ENCODE results near the gene KIAA1755. TPM values are rescaled to one million over a fixed set of nuclear protein-coding genes. Genes with fewer than 3 reads are reported as not detected.

KIAA1755 gene
- total RNA-seq, 1 experiment from 2014 or later: 0.22 TPM

DNA sequence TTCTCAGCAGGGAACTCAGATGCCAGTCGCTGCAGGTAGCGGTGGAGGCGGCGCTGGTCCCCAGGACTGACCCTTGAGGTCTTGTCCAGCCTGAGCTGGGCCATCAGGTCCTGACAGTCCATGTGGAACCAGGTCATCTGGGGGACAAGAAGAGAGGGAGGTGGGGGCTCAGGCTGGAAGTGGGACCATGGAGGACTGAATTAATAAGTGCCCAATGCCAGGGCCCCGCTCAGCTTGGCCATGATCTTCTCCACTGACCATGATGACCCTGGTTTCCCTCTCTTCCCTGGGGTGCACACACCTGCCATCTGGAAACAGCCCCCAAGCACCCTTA is 47.0 kb downstream of the KIAA1755 start:
- no peak for TF ChIP-seq EZH2 (IDR thresholded peaks at IDR 0.05; ENCODE audit: low read depth)
- TF ChIP-seq, protein P1, sequence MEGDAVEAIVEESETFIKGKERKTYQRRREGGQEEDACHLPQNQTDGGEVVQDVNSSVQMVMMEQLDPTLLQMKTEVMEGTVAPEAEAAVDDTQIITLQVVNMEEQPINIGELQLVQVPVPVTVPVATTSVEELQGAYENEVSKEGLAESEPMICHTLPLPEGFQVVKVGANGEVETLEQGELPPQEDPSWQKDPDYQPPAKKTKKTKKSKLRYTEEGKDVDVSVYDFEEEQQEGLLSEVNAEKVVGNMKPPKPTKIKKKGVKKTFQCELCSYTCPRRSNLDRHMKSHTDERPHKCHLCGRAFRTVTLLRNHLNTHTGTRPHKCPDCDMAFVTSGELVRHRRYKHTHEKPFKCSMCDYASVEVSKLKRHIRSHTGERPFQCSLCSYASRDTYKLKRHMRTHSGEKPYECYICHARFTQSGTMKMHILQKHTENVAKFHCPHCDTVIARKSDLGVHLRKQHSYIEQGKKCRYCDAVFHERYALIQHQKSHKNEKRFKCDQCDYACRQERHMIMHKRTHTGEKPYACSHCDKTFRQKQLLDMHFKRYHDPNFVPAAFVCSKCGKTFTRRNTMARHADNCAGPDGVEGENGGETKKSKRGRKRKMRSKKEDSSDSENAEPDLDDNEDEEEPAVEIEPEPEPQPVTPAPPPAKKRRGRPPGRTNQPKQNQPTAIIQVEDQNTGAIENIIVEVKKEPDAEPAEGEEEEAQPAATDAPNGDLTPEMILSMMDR (conservative IDR thresholded peaks at IDR 0.05): no peak
- intact Hi-C loops (cut with micrococcal nuclease; ENCODE audit: unreplicated experiment): no loop called here
- Histone ChIP-seq H3F3A (ENCODE audit: insufficient read depth, low read depth) (peaks cover 10% of the 10 kb centered on the region; the same call in 1 of the 2 replicates), H4K20me1 (ENCODE audit: insufficient read depth) (no peaks in the 10 kb centered on the region), H3K36me3 (ENCODE audit: low read depth) (no peaks in the 10 kb centered on the region), H3K27ac (no peak overlapping the region), H3K9me2 (ENCODE audit: insufficient read depth) (no peaks in the 10 kb centered on the region), H3K4me3 (no peak overlapping the region), H3K9me3 (ENCODE audit: insufficient read depth, low read depth) (no peaks in the 10 kb centered on the region), H3K4me1 (replicated peaks; ENCODE audit: insufficient read depth) (peaks cover 22% of the 10 kb centered on the region), H3K27me3 (ENCODE audit: insufficient read depth, low read depth) (no peaks in the 10 kb centered on the region), H3K79me2 (ENCODE audit: low read depth) (no peaks in the 10 kb centered on the region), H2AFZ (no peak overlapping the region), H3K4me2 (no peak overlapping the region)
- ChIA-PET POLR2A (ENCODE audit: unreplicated experiment) (no interaction called here), CTCF (interaction anchor here (0.5 kb wide), 1 partner anchor 121 kb away, joined by 3 read pairs; no protein-coding TSS in a partner anchor)
- BruUV-seq (replicated peaks): no TSS peak
- no peak for DNase-seq

DNA sequence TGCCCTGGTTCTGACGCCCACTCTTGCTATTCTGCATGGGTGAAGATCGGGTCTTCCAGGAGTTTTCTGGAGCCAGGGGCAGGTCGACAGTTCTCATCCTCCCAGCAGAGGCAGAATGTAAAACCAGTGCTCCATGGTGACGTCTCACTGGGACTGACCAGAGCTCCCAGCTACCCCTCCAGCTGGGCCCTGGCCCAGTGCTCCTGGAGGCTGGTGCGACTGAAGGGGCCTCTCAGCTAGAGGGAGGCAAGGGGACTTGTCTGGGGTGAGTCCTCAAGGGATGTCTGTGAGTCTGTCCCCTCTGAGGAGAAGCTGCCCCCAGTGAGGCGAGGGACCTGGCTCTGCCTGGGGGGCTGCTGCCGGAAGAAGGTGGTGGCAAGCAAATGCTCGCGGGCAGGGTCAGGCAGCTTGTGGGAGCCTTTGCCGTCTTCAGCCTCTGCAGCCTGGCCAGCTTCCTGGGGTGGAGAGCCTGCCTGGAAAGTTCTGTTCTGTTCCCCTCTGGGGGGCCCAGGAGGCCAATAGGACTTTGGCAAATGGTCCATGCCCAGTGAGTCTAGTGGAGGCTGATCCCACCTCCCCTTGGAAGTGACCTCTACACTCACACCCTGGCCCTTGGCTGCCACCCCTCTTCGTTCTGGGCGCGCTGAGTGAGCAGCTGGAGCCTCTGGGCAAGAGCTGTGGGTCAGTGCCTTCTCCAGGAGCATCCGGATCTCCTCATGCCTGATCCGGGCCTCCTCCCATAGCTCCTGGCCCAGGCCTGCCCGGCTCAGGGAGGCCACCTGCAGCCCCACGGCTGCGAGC is 47.5 kb downstream of the KIAA1755 start:
- Histone ChIP-seq H3K4me2 (no peak overlapping the region), H3K4me1 (replicated peaks; ENCODE audit: insufficient read depth) (peaks cover 22% of the 10 kb centered on the region), H3F3A (ENCODE audit: insufficient read depth, low read depth) (peaks cover 6% of the 10 kb centered on the region; the same call in 1 of the 2 replicates), H3K27me3 (ENCODE audit: insufficient read depth, low read depth) (no peaks in the 10 kb centered on the region), H3K9me3 (ENCODE audit: insufficient read depth, low read depth) (no peaks in the 10 kb centered on the region), H2AFZ (no peak overlapping the region), H3K36me3 (ENCODE audit: low read depth) (no peaks in the 10 kb centered on the region), H4K20me1 (ENCODE audit: insufficient read depth) (no peaks in the 10 kb centered on the region), H3K79me2 (ENCODE audit: low read depth) (no peaks in the 10 kb centered on the region), H3K4me3 (no peak overlapping the region), H3K27ac (no peak overlapping the region), H3K9me2 (ENCODE audit: insufficient read depth) (no peaks in the 10 kb centered on the region)
- ChIA-PET CTCF (interaction anchor here (0.5 to 0.6 kb wide), 2 partner anchors 67 to 120 kb away, joined by 3 to 10 read pairs; no protein-coding TSS in a partner anchor), POLR2A (ENCODE audit: unreplicated experiment) (no interaction called here)
- BruUV-seq (replicated peaks): no TSS peak
- intact Hi-C loops (cut with micrococcal nuclease; ENCODE audit: unreplicated experiment): no loop called here
- TF ChIP-seq, protein P1 (conservative IDR thresholded peaks at IDR 0.05): no peak
- no peak for TF ChIP-seq EZH2 (IDR thresholded peaks at IDR 0.05; ENCODE audit: low read depth)
- DNase-seq: no peak

DNA sequence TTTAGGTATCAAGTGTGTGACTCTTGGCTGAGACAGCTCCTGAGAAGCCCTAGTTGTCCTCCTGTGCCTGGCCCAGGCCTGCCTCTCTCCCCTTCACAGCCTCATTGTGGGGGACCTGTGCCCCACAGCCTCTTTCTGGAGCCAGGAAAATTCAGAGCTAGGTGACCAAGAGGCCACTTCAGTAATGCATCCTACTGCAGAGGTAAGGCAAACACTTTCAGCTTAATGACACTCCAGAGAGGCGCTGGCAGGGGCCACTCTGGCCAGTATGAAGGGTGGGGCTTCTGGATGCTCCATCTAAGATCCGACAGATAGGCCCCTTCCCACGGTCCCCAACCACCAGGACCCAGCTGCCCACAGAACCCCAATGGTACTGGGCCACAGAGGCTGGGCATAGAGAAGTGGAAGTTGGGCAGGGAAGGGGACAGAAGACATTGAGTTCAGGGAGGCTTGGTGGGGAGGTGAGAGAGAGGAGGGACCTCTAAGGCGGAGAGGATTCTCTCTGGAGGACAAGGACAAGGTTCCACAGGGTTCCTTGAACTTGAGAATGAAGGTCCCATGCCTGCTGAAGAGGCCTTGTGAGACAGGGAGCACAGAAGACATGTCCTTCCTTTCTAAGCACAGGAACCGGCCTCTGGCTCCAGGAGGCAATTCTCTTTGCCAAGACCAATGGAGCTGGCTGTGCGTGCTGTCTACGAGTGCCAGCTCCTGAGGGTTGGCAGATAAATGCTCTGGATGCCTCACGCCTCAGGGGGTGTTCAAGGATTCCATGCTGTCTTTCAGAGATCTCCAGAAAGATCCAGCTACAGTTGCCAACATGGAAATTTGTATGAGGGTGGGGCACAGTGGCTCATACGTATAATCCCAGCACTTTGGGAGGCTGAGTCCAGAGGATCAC is 49.1 kb downstream of the KIAA1755 start:
- H3K79me2 ChIP-seq (ENCODE audit: low read depth): no peaks in the 10 kb centered on the region
- intact Hi-C loops (cut with micrococcal nuclease; ENCODE audit: unreplicated experiment): no loop called here
- TF ChIP-seq EZH2 (IDR thresholded peaks at IDR 0.05; ENCODE audit: low read depth): no peak
- TF ChIP-seq, protein P1 (conservative IDR thresholded peaks at IDR 0.05): no peak
- ChIA-PET CTCF (no interaction called here), POLR2A (ENCODE audit: unreplicated experiment) (no interaction called here)
- no peaks in the 10 kb centered on the region for H3K9me3 ChIP-seq (ENCODE audit: insufficient read depth, low read depth)
- DNase-seq: no peak
- no TSS peak for BruUV-seq (replicated peaks)
- H3K27me3 ChIP-seq (ENCODE audit: insufficient read depth, low read depth): no peaks in the 10 kb centered on the region
- H3F3A ChIP-seq (ENCODE audit: insufficient read depth, low read depth): peaks cover 8% of the 10 kb centered on the region; the same call in 1 of the 2 replicates
- no peak overlapping the region for H3K27ac ChIP-seq
- H3K4me3 ChIP-seq: no peak overlapping the region
- H3K4me1 ChIP-seq (replicated peaks; ENCODE audit: insufficient read depth): peaks cover 17% of the 10 kb centered on the region
- no peaks in the 10 kb centered on the region for H3K36me3 ChIP-seq (ENCODE audit: low read depth)
- no peak overlapping the region for H3K4me2 ChIP-seq
- no peaks in the 10 kb centered on the region for H3K9me2 ChIP-seq (ENCODE audit: insufficient read depth)
- H4K20me1 ChIP-seq (ENCODE audit: insufficient read depth): no peaks in the 10 kb centered on the region
- no peak overlapping the region for H2AFZ ChIP-seq

Measured in PC-9 (cell line).